ENCODE data around the gene HEPACAM2. TPM values are rescaled to one million over a fixed set of nuclear protein-coding genes. Genes with fewer than 3 reads are reported as not detected.

HEPACAM2 gene
- total and polyA plus RNA-seq, 2 experiments from 2014 or later: not detected

DNA sequence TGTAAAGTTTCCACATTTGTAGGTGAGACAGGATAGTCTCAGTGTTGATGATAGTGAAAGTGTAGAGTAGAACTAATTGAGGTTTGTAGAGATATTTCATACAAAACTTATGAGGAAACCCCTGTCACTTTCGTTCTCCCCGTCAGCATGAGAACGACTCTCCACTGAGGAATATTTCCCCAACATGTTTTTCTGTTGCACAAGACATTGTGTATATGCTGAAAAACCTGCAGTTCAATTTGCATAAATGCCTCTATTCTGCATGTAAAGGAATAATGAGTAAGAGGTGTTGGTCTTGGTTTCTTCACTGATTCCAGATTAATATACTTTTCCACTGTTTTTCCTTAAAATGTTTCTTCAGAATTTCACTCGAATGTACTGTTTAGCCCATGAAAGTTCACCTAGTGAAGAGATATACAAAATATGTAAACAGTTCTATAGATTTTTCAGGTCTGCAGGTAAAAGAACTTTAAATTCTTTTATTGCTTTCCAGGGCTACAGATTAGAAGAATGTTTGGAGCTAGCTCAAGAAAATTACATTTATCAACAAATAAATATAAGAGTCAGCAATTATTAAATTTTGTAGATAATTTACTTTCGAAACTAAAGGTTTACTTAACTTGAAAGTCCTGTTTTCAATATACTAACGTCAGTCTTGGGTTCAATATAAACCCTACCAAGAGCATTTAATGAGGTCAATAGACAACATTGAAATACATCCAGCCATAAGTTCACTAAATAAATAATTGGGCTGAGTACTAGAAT is 37.2 kb downstream of the HEPACAM2 start:
- H4K20me1 ChIP-seq (ENCODE audit: insufficient read depth): no peaks in the 10 kb centered on the region
- no peaks in the 10 kb centered on the region for H3K9me2 ChIP-seq (ENCODE audit: insufficient read depth)
- H3K4me2 ChIP-seq (ENCODE audit: unreplicated experiment): no peak overlapping the region
- H3K9me3 ChIP-seq (ENCODE audit: low read depth): no peaks in the 10 kb centered on the region
- no peaks in the 10 kb centered on the region for H3F3A ChIP-seq (ENCODE audit: insufficient read depth)
- 46 to 49% methylated on average over 6 of the region's 6 CpGs for WGBS, 2 experiments (ENCODE audit: low coverage in 1 of 2, low lambda C conversion rate in 2 of 2, missing lambda C conversion rate in 2 of 2)
- no peak overlapping the region for H3K4me3 ChIP-seq
- H2AFZ ChIP-seq: no peak overlapping the region
- H3K27ac ChIP-seq: no peak overlapping the region
- in situ Hi-C loops (cut with MboI): no loop called here
- DNase-seq: no peak
- TF ChIP-seq EZH2phosphoT487 (IDR thresholded peaks at IDR 0.05; ENCODE audit: insufficient read depth, low read depth) (no peak), EZH2 (IDR thresholded peaks at IDR 0.05; ENCODE audit: insufficient read depth, poor library complexity, severe bottlenecking) (no peak)
- no peaks in the 10 kb centered on the region for H3K79me2 ChIP-seq (ENCODE audit: insufficient read depth)
- H3K9ac ChIP-seq: no peak overlapping the region
- no peaks in the 10 kb centered on the region for H3K36me3 ChIP-seq (ENCODE audit: low read depth)
- peaks cover 36% of the 10 kb centered on the region for H3K27me3 ChIP-seq (replicated peaks; ENCODE audit: insufficient read depth)
- peaks cover 10% of the 10 kb centered on the region for H3K4me1 ChIP-seq (ENCODE audit: insufficient read depth)

DNA sequence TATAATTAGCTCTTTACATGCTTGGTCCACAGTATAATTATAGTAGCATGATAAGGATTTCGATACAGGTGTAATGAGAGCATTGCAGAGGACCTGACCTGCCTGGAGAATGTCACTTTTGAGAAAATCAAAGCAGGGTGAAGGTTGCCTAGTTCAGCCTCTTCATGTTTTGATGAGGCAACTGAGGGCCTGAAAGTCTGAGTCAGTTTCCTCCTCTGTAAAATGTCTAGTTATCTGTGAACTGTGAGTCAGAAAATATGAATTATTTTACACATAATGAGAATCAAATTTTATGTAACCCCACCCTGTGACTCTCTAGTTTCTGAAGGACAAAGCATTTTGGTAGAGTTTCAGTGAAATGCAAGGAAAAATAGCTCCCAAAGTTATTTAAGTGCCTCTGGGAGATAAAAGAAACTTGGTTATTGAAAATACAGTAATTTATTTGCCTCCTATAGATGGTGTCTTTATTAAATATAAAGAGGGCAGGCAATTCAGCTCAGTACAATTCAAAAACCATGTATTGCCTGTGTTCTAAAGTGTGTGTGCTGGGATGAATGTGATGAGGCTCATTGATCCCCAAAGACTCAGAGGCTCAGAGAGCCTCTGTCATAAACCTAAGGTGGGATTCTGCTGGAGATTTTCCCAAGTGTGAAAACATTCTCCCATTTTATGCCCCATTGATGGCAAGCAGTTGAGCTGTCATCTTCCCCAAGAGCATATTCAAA is 40.8 kb downstream of the HEPACAM2 start:
- peaks cover 10% of the 10 kb centered on the region for H3K4me1 ChIP-seq (ENCODE audit: insufficient read depth)
- H2AFZ ChIP-seq: no peak overlapping the region
- no peak for TF ChIP-seq EZH2 (IDR thresholded peaks at IDR 0.05; ENCODE audit: insufficient read depth, poor library complexity, severe bottlenecking)
- TF ChIP-seq EZH2phosphoT487 (IDR thresholded peaks at IDR 0.05; ENCODE audit: insufficient read depth, low read depth): no peak
- H3K27me3 ChIP-seq (replicated peaks; ENCODE audit: insufficient read depth): peaks cover 32% of the 10 kb centered on the region
- no peaks in the 10 kb centered on the region for H3K79me2 ChIP-seq (ENCODE audit: insufficient read depth)
- DNase-seq: peak; percentile 54
- no peak overlapping the region for H3K9ac ChIP-seq
- no peak overlapping the region for H3K4me3 ChIP-seq
- H3K27ac ChIP-seq: no peak overlapping the region
- 0 to 5% methylated on average over 1 of the region's 1 CpG for WGBS, 2 experiments (ENCODE audit: low coverage in 1 of 2, low lambda C conversion rate in 2 of 2, missing lambda C conversion rate in 2 of 2)
- H3K9me2 ChIP-seq (ENCODE audit: insufficient read depth): peaks cover 4% of the 10 kb centered on the region; the same call in 1 of the 2 replicates
- in situ Hi-C loops (cut with MboI): no loop called here
- no peaks in the 10 kb centered on the region for H3K9me3 ChIP-seq (ENCODE audit: low read depth)
- no peaks in the 10 kb centered on the region for H3F3A ChIP-seq (ENCODE audit: insufficient read depth)
- no peaks in the 10 kb centered on the region for H3K36me3 ChIP-seq (ENCODE audit: low read depth)
- no peaks in the 10 kb centered on the region for H4K20me1 ChIP-seq (ENCODE audit: insufficient read depth)
- no peak overlapping the region for H3K4me2 ChIP-seq (ENCODE audit: unreplicated experiment)

DNA sequence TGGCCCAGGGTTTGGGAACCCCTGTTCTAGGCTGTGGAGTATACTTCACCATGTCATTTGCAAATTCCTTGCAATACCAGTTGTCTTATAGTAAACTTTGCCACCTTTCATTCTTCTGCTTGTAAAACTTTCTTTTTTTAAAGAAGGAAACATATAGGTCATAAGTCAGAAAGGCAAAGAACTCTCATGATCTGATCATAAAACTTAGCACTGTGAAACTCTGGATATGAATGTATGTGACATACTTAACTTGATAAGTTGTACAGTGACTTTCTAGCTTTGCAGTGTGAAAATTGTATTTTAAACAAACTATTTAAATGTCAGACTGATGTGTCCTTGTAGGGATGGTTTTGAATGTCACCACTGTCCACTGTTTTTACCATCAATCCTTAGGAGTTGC is 47.1 kb downstream of the HEPACAM2 start:
- H4K20me1 ChIP-seq (ENCODE audit: insufficient read depth): no peaks in the 10 kb centered on the region
- in situ Hi-C loops (cut with MboI): no loop called here
- H3K4me3 ChIP-seq: no peak overlapping the region
- DNase-seq: no peak
- H3K36me3 ChIP-seq (ENCODE audit: low read depth): no peaks in the 10 kb centered on the region
- no peaks in the 10 kb centered on the region for H3F3A ChIP-seq (ENCODE audit: insufficient read depth)
- no peaks in the 10 kb centered on the region for H3K79me2 ChIP-seq (ENCODE audit: insufficient read depth)
- H3K27me3 ChIP-seq (replicated peaks; ENCODE audit: insufficient read depth): peaks cover 32% of the 10 kb centered on the region
- no peak overlapping the region for H3K4me2 ChIP-seq (ENCODE audit: unreplicated experiment)
- no peak overlapping the region for H3K27ac ChIP-seq
- no peak for TF ChIP-seq EZH2 (IDR thresholded peaks at IDR 0.05; ENCODE audit: insufficient read depth, poor library complexity, severe bottlenecking)
- TF ChIP-seq EZH2phosphoT487 (IDR thresholded peaks at IDR 0.05; ENCODE audit: insufficient read depth, low read depth): no peak
- no peak overlapping the region for H3K9ac ChIP-seq
- peaks cover 4% of the 10 kb centered on the region; the same call in 1 of the 2 replicates for H3K9me2 ChIP-seq (ENCODE audit: insufficient read depth)
- H2AFZ ChIP-seq: no peak overlapping the region
- H3K9me3 ChIP-seq (ENCODE audit: low read depth): no peaks in the 10 kb centered on the region
- no peaks in the 10 kb centered on the region for H3K4me1 ChIP-seq (ENCODE audit: insufficient read depth)

DNA sequence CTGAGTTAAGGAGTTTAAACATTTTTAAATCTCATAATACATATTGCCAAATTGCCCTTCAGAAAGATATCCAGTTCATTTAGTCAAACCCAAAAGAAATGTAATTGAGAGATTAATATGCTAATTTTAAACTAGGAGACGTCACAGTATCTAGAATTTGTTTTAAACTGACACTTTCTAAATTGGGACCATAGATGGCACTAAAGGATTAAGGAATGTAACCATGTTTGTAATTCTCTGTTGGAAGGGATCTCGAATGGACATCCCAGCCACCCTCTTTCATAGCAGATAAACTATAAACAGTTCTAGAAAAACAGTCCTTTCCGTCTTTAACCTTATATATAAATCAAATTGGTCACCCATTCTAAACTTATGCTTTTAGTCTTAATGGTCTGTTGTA is 48.1 kb downstream of the HEPACAM2 start:
- Histone ChIP-seq H3K4me3 (no peak overlapping the region), H3K9ac (no peak overlapping the region), H3F3A (ENCODE audit: insufficient read depth) (no peaks in the 10 kb centered on the region), H3K27me3 (replicated peaks; ENCODE audit: insufficient read depth) (peaks cover 32% of the 10 kb centered on the region), H3K9me3 (ENCODE audit: low read depth) (no peaks in the 10 kb centered on the region), H4K20me1 (ENCODE audit: insufficient read depth) (no peaks in the 10 kb centered on the region), H3K79me2 (ENCODE audit: insufficient read depth) (no peaks in the 10 kb centered on the region), H3K4me1 (ENCODE audit: insufficient read depth) (no peaks in the 10 kb centered on the region), H3K9me2 (ENCODE audit: insufficient read depth) (peaks cover 1% of the 10 kb centered on the region; the same call in 1 of the 2 replicates), H2AFZ (no peak overlapping the region), H3K27ac (no peak overlapping the region), H3K36me3 (ENCODE audit: low read depth) (no peaks in the 10 kb centered on the region), H3K4me2 (ENCODE audit: unreplicated experiment) (no peak overlapping the region)
- WGBS, 2 experiments (ENCODE audit: low coverage in 1 of 2, low lambda C conversion rate in 2 of 2, missing lambda C conversion rate in 2 of 2): 2% methylated on average over 3 of the region's 3 CpGs
- peak; percentile 47 for DNase-seq
- in situ Hi-C loops (cut with MboI): no loop called here
- no peak for TF ChIP-seq EZH2 (IDR thresholded peaks at IDR 0.05; ENCODE audit: insufficient read depth, poor library complexity, severe bottlenecking)
- no peak for TF ChIP-seq EZH2phosphoT487 (IDR thresholded peaks at IDR 0.05; ENCODE audit: insufficient read depth, low read depth)

Data from GM23248 (cell line).